GM12878 (cell line): ENCODE data around the gene CTSH. TPM values are rescaled to one million over a fixed set of nuclear protein-coding genes. Genes with fewer than 3 reads are reported as not detected.

ENCODE experiments used
- BCL11A ChIP-seq: IDR thresholded peaks from 2 replicates; pipeline ENCODE4 v1.6.1; 2011; ENCODE audit warnings: low read depth, low read length
- CBX3 ChIP-seq: fragments of 200-600 bp; sonication (generic); IDR thresholded peaks from 2 replicates; pipeline ENCODE4 v1.6.1; 2016; ENCODE audit warnings: low read depth, borderline replicate concordance
- CEBPB ChIP-seq, 2 experiments: fragments of 150-350 bp in 1 of 2; IDR thresholded peaks; 2 replicates each; pipeline ENCODE4 v1.6.1; 2012 to 2014; ENCODE audit warnings: low read depth in 2 of 2, low read length in 2 of 2, borderline replicate concordance in 1 of 2, inconsistent platforms in 1 of 2
- ESRRA ChIP-seq: IDR thresholded peaks from 2 replicates; pipeline ENCODE4 v1.6.1; 2012; ENCODE audit warnings: mild to moderate bottlenecking, low read length, improper control_type of control experiment
- FOS ChIP-seq: IDR thresholded peaks from 3 replicates; pipeline ENCODE4 v1.6.1; 2011; ENCODE audit warnings: borderline replicate concordance; ENCODE audit not compliant: insufficient read length; ENCODE audit errors: extremely low read depth
- FOXM1 ChIP-seq: IDR thresholded peaks from 2 replicates; pipeline ENCODE4 v1.6.1; 2012; ENCODE audit warnings: low read depth, mild to moderate bottlenecking, inconsistent platforms, low read length, moderate library complexity
- MXI1 ChIP-seq: fragments of 150-350 bp; IDR thresholded peaks from 2 replicates; pipeline ENCODE4 v1.6.1; 2011; ENCODE audit warnings: low read depth, mild to moderate bottlenecking, inconsistent platforms, low read length, improper control_type of control experiment
- NFIC ChIP-seq: IDR thresholded peaks from 2 replicates; pipeline ENCODE4 v1.6.1; 2012; ENCODE audit warnings: low read depth, mild to moderate bottlenecking, inconsistent platforms, low read length, moderate library complexity
- NR2C2 ChIP-seq: IDR thresholded peaks from 2 replicates; pipeline ENCODE4 v1.6.1; 2011; ENCODE audit warnings: borderline replicate concordance, low read depth; ENCODE audit not compliant: control insufficient read depth, insufficient read length
- PAX8 ChIP-seq: fragments of 450-650 bp; IDR thresholded peaks from 2 replicates; pipeline ENCODE4 v1.6.1; 2017; ENCODE audit warnings: mild to moderate bottlenecking, moderate library complexity
- POLR2A ChIP-seq: IDR thresholded peaks from 2 replicates; pipeline ENCODE4 v1.6.1; 2011; ENCODE audit warnings: low read depth, mild to moderate bottlenecking, low read length
- SPI1 ChIP-seq: IDR thresholded peaks from 2 replicates; pipeline ENCODE4 v1.6.1; 2011; ENCODE audit warnings: low read depth, mild to moderate bottlenecking, low read length, moderate library complexity, borderline replicate concordance; ENCODE audit not compliant: insufficient read depth
- polyA plus RNA-seq, 11 experiments: library from polyadenylated mRNA; depleted of rRNA in 4 of 11; unstranded in 6 of 11; stranded (reverse) in 5 of 11; fragments of >200 nt; fragmentation: Nextera tagmentation in 4 of 11; fragmentation: Illumina TruSeq in 1 of 11; extraction: Ambion mirVana in 4 of 11; extraction: Trizol in 1 of 11; gene quantifications; 1 replicate in 1 of 11; 2 replicates in 10 of 11; pipeline versions ENCODE4 v1.2.1 to v1.2.3, GENCODE V29; 2011 to 2016; ENCODE audit warnings: inconsistent platforms in 2 of 11, missing spikeins in 2 of 11, low read depth in 1 of 11
- total RNA-seq, 4 experiments: library from RNA; depleted of rRNA in 3 of 4; stranded (reverse); fragments of >200 nt in 3 of 4; fragmentation: Illumina TruSeq in 1 of 4; extraction: Trizol in 1 of 4; gene quantifications; 2 replicates each; pipeline versions ENCODE4 v1.2.1 to v1.2.3, GENCODE V29; 2013 to 2021
- TF ChIP-seq, protein P1 (sequence below), 3 experiments: IDR thresholded peaks in 2 of 3; conservative IDR thresholded peaks in 1 of 3; 2 replicates each; pipeline ENCODE4 v1.5.1; 2011; ENCODE audit warnings: low read depth in 3 of 3, low read length in 3 of 3, mild to moderate bottlenecking in 3 of 3, control low read depth in 2 of 3, moderate library complexity in 2 of 3, inconsistent platforms in 1 of 3, mixed read lengths in 1 of 3; ENCODE audit not compliant: control insufficient read depth in 2 of 3, insufficient read depth in 1 of 3; ENCODE audit errors: extremely low read depth in 1 of 3
- TF ChIP-seq, protein P2 (sequence below): IDR thresholded peaks from 2 replicates; pipeline ENCODE4 v1.6.1; 2012; ENCODE audit warnings: low read depth, low read length, improper control_type of control experiment
- TF ChIP-seq, protein P3 (sequence below): fragments of 450-650 bp; formaldehyde crosslinking; IDR thresholded peaks from 2 replicates; pipeline ENCODE4 v1.4.0; 2020; ENCODE audit warnings: mild to moderate bottlenecking, moderate library complexity
- TF ChIP-seq, protein P4 (sequence below): IDR thresholded peaks from 2 replicates; pipeline ENCODE4 v1.6.1; 2011; ENCODE audit warnings: low read depth, mild to moderate bottlenecking, low read length, moderate library complexity, borderline replicate concordance; ENCODE audit errors: extremely low read depth
- TF ChIP-seq, protein P5 (sequence below): fragments of 450-650 bp; IDR thresholded peaks from 2 replicates; pipeline ENCODE4 v1.6.1; 2016; ENCODE audit warnings: mild to moderate bottlenecking, moderate library complexity, borderline replicate concordance

Gene CTSH
- total and polyA plus RNA-seq, 10 of the 15 experiments (the other 5 are each of a cell fraction or from before 2014, with no cell fraction given) = 30.2 to 1,212 (median 519) TPM

DNA sequence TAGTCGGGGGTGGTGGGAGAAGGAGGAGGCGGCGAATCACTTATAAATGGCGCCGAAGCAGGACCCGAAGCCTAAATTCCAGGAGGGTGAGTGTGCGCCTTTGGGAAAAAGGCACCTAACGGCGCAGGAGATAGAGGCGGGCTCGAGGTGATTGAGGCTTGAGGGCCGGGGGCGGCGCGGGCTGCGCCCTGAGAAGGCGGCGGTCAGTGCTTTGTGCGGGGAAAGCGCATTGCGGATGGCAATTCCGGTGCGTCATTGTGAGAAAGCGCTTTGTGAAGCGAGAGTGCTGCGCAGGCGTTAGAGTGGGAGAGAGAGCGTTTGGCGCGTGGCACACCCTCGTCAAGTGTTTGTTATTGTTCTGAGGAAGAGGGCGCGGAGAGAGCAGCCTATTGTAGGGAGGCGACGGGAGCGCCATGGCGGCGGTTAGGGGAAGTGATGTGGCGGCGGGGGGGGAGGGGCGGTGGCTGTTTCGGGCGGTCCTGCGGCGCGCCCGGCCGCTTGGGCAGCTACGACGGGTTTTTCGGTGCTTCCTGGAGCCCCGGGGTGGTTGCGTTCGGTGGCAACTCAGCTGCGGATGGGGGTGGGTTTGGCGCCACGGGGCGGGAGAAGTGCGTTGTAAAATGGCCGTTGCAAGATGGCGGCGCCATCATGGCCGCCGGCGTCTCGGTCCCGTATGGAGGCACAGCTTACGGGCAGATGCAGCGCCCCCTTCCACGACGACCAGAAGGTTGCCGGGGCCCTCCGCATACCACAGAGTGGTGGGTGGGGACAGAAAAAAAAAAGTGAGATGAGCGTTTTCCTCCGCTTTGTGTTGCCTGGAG, 71.7 kb downstream of the CTSH start (continued):
- TF ChIP-seq, protein P1, sequence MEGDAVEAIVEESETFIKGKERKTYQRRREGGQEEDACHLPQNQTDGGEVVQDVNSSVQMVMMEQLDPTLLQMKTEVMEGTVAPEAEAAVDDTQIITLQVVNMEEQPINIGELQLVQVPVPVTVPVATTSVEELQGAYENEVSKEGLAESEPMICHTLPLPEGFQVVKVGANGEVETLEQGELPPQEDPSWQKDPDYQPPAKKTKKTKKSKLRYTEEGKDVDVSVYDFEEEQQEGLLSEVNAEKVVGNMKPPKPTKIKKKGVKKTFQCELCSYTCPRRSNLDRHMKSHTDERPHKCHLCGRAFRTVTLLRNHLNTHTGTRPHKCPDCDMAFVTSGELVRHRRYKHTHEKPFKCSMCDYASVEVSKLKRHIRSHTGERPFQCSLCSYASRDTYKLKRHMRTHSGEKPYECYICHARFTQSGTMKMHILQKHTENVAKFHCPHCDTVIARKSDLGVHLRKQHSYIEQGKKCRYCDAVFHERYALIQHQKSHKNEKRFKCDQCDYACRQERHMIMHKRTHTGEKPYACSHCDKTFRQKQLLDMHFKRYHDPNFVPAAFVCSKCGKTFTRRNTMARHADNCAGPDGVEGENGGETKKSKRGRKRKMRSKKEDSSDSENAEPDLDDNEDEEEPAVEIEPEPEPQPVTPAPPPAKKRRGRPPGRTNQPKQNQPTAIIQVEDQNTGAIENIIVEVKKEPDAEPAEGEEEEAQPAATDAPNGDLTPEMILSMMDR (IDR thresholded peaks at IDR 0.05 in 2 of 3, conservative IDR thresholded peaks at IDR 0.05 in 1 of 3; ENCODE audit: control insufficient read depth in 2 of 3, extremely low read depth in 1 of 3, insufficient read depth in 1 of 3, low read depth in 3 of 3, low read length in 3 of 3) = peak; percentile 42 to 58 (median 54)
- TF ChIP-seq NFIC (no peak), FOS (no peak), POLR2A (peak; percentile 92), BCL11A (no peak), PAX8 (no peak), FOXM1 (no peak), ESRRA (no peak), NR2C2 (no peak), SPI1 (peak; percentile 26; the same call in 1 of the 2 replicates), MXI1 (no peak; the same call in 1 of the 2 replicates), CBX3 (no peak), CEBPB (IDR thresholded peaks at IDR 0.05; ENCODE audit: borderline replicate concordance in 1 of 2, low read depth in 2 of 2, low read length in 2 of 2) (no peak)
- TF ChIP-seq, protein P2, sequence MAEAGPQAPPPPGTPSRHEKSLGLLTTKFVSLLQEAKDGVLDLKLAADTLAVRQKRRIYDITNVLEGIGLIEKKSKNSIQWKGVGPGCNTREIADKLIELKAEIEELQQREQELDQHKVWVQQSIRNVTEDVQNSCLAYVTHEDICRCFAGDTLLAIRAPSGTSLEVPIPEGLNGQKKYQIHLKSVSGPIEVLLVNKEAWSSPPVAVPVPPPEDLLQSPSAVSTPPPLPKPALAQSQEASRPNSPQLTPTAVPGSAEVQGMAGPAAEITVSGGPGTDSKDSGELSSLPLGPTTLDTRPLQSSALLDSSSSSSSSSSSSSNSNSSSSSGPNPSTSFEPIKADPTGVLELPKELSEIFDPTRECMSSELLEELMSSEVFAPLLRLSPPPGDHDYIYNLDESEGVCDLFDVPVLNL = no peak
- TF ChIP-seq, protein P3, sequence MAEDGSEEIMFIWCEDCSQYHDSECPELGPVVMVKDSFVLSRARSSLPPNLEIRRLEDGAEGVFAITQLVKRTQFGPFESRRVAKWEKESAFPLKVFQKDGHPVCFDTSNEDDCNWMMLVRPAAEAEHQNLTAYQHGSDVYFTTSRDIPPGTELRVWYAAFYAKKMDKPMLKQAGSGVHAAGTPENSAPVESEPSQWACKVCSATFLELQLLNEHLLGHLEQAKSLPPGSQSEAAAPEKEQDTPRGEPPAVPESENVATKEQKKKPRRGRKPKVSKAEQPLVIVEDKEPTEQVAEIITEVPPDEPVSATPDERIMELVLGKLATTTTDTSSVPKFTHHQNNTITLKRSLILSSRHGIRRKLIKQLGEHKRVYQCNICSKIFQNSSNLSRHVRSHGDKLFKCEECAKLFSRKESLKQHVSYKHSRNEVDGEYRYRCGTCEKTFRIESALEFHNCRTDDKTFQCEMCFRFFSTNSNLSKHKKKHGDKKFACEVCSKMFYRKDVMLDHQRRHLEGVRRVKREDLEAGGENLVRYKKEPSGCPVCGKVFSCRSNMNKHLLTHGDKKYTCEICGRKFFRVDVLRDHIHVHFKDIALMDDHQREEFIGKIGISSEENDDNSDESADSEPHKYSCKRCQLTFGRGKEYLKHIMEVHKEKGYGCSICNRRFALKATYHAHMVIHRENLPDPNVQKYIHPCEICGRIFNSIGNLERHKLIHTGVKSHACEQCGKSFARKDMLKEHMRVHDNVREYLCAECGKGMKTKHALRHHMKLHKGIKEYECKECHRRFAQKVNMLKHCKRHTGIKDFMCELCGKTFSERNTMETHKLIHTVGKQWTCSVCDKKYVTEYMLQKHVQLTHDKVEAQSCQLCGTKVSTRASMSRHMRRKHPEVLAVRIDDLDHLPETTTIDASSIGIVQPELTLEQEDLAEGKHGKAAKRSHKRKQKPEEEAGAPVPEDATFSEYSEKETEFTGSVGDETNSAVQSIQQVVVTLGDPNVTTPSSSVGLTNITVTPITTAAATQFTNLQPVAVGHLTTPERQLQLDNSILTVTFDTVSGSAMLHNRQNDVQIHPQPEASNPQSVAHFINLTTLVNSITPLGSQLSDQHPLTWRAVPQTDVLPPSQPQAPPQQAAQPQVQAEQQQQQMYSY (CRISPR knock-in tag) = 0 out of 2 replicates have a peak, but pooled peaks have one; percentile 20
- TF ChIP-seq, protein P4, sequence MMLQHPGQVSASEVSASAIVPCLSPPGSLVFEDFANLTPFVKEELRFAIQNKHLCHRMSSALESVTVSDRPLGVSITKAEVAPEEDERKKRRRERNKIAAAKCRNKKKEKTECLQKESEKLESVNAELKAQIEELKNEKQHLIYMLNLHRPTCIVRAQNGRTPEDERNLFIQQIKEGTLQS = no peak
- TF ChIP-seq, protein P5, sequence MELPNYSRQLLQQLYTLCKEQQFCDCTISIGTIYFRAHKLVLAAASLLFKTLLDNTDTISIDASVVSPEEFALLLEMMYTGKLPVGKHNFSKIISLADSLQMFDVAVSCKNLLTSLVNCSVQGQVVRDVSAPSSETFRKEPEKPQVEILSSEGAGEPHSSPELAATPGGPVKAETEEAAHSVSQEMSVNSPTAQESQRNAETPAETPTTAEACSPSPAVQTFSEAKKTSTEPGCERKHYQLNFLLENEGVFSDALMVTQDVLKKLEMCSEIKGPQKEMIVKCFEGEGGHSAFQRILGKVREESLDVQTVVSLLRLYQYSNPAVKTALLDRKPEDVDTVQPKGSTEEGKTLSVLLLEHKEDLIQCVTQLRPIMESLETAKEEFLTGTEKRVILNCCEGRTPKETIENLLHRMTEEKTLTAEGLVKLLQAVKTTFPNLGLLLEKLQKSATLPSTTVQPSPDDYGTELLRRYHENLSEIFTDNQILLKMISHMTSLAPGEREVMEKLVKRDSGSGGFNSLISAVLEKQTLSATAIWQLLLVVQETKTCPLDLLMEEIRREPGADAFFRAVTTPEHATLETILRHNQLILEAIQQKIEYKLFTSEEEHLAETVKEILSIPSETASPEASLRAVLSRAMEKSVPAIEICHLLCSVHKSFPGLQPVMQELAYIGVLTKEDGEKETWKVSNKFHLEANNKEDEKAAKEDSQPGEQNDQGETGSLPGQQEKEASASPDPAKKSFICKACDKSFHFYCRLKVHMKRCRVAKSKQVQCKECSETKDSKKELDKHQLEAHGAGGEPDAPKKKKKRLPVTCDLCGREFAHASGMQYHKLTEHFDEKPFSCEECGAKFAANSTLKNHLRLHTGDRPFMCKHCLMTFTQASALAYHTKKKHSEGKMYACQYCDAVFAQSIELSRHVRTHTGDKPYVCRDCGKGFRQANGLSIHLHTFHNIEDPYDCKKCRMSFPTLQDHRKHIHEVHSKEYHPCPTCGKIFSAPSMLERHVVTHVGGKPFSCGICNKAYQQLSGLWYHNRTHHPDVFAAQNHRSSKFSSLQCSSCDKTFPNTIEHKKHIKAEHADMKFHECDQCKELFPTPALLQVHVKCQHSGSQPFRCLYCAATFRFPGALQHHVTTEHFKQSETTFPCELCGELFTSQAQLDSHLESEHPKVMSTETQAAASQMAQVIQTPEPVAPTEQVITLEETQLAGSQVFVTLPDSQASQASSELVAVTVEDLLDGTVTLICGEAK = no peak
